Right lobe of liver (tissue), 4 donors: ENCODE data around the gene OR11A1.

Source experiments
- POLR2A ChIP-seq: fragments of 450-650 bp; IDR thresholded peaks from one replicate; pipeline ENCODE4 v1.6.1; 2017; ENCODE audit warnings: antibody characterized with exemption, mild to moderate bottlenecking
- TF ChIP-seq, protein P1 (sequence below), 4 donors: fragments of 200-600 bp in 3 of 4; fragments of 450-650 bp in 1 of 4; IDR thresholded peaks; one replicate each; pipeline versions ENCODE4 v1.5.1 to v1.8.0; 2016 to 2022; ENCODE audit warnings: antibody characterized with exemption in 4 of 4, mild to moderate bottlenecking in 2 of 4
- donor health status: DM: no; HTN: no; CAD: no.
- donor health status: DM: no; HTN: no; CAD: no.
- donor health status: DM: no; HTN: yes; CAD: no.

DNA sequence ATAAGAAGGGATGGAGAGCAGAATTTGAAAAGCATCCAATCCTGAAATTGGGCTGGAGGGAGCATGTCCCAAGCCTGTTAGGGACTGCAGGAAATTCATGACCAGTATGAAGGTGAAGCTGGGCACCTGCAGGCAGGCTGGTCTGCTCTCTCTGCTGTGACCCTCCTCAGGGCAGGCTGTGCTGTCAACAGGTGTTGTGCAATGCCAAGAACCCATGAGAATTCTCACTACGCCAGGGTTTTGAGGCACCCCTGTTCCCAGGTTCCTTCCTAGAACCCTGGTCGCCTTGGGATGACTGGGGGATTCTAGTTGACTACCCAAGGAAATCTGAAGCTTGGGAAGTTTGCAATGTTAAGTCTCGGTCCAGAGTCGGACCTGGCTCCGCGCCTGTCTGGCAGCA lies 44.2 kb upstream of the OR11A1 start:
- TF ChIP-seq, protein P1, sequence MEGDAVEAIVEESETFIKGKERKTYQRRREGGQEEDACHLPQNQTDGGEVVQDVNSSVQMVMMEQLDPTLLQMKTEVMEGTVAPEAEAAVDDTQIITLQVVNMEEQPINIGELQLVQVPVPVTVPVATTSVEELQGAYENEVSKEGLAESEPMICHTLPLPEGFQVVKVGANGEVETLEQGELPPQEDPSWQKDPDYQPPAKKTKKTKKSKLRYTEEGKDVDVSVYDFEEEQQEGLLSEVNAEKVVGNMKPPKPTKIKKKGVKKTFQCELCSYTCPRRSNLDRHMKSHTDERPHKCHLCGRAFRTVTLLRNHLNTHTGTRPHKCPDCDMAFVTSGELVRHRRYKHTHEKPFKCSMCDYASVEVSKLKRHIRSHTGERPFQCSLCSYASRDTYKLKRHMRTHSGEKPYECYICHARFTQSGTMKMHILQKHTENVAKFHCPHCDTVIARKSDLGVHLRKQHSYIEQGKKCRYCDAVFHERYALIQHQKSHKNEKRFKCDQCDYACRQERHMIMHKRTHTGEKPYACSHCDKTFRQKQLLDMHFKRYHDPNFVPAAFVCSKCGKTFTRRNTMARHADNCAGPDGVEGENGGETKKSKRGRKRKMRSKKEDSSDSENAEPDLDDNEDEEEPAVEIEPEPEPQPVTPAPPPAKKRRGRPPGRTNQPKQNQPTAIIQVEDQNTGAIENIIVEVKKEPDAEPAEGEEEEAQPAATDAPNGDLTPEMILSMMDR (IDR thresholded peaks at IDR 0.05), result no peak
- no peak for TF ChIP-seq POLR2A
